HG03175 (cell line): Measurements from ENCODE around the gene CENPVL3.
"Not testable (repeated sequence)": the region's sequence is repeated elsewhere in the genome, so short reads cannot be mapped to it uniquely, and the experiment has no call there.

Experiments used
- ATAC-seq: cut with Tn5 transposase; IDR thresholded peaks from one replicate; pipeline ENCODE4 v1.9.1; 2021; ENCODE audit warnings: mild to moderate bottlenecking, moderate library complexity; ENCODE audit not compliant: unreplicated experiment

CENPVL3 gene

DNA sequence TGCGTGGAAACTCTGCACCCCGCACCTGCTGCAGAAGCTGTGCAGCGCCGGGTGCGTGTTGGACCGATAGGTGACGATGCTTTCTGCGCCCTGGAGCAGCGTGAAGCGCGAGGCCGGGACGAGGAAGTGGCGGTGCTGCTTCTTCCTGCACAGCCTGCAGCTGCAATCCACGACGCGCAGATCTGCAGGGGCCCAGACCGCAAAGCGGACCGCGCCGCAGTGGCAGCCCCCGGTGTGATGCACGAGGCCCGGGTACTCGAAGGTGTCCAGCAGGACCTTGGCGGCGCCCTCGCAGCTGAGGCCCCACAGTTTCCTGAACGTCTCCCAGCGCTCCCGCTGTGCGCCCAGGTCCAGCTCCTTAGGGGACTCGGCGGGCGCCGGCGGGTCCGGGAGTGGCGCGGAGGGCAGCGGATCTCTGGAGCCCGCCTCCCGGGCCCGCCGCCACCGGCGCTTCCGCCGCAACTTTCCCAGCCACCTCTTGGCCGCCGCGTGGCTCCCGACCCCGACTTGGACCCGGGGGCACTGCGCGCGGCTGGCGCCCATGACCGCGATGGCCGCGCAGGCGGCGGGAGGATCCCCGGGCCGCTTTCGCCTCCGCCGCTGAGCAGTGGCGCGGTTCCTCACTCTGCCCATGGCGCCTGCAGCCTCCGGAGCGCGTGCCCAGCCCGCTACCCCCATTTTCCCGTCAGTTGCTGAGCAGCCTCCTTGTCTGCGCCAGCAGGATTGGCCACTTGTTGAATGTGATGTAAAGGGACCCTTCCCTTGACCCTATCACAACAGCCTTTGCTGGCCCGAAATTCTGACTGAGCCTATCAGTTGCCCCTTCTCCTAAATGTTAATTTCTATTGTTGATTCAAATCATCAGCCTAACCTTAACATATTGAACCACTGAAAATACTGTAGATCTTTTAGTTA is at the start of gene CENPVL3:
TSS of gene CENPVL3 (minus strand) at position 672 of the 915 bp plus-strand sequence. CDS start at position 633, 39 bp downstream.
- not testable (repeated sequence) for ATAC-seq

DNA sequence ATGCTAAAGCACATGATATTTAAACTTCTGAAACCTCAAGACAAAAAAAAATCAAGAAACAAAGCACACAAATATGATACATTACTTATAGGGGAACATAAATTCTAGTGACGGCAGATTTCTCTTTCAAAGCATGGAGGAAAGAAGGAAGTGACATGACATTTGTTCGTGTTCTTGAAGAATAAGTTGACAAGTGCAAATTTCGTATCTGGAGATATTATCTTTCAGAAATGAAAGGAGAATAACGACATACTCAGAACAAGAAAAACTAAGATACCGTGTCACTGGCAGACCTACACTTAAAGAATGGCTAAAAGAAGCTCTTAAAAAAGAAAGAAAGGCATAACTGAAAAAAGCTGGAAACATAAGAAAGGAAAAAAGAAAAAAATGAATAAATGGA is 47.3 kb upstream of the CENPVL3 start:
- no peak for ATAC-seq

DNA sequence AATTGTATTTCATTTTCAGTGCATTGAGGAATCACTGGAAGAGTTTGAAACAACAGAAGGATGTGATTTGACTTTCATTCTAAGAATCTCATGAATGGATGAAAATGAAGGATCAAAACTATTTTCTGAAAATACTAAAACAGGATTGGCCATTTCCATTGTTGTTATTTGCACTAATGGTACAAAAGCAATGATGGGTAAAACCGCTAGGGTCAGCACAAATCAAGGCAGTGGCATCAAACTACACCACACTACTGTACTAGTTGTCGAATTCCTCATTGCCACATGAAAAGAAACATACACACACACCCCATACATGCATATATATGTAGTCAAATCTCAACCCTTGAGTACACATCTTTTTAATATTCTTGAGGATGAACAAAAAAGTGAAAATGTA is 24.7 kb upstream of the CENPVL3 start:
- no peak for ATAC-seq

DNA sequence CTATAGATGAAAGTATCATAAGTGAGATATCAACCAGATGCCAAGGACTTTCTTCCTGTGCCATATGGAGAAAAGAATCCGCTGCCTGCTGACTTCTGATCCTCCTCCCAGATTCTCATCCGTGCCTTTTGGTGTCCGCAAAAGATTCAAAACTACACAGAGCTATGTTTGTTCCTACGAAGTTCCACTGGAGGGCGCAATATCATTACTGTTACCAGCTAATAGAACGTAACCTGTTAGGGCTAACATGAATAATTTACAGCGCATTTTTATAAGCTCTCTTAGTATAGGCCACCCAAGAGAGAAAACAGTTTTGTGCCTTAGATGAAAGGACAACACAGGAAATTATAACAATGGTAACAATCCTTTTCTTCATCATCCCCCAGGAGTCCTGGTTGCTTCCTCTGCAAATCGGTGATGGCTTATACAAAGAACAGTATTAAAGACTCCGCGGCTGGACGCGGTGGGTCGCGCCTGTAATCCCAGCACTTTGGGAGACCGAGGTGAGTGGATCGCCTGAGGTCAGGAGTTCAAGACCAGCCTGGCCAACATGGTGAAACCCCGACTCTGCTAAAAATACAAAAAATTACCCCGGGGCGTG is 22.8 kb upstream of the CENPVL3 start:
- no peak for ATAC-seq

DNA sequence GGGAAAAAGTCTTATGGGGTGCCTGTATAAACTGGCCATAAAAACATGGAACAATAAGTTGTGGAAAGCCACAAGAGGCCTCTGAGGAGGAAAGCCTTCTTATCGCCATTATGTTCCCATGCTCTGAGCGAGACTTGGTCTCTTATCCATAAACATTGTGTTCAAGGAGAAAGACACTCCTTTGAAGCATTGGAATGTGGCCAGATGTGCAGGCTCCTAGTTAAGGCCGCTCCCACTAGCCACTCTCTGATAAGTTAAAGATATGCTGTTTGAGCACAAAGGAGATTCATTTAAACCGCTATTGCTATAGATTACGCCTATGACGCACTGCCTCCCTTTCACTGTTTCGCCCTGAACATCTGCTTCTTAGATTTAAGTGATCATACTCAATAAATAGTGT is 17.8 kb upstream of the CENPVL3 start:
- ATAC-seq: not testable (repeated sequence)

DNA sequence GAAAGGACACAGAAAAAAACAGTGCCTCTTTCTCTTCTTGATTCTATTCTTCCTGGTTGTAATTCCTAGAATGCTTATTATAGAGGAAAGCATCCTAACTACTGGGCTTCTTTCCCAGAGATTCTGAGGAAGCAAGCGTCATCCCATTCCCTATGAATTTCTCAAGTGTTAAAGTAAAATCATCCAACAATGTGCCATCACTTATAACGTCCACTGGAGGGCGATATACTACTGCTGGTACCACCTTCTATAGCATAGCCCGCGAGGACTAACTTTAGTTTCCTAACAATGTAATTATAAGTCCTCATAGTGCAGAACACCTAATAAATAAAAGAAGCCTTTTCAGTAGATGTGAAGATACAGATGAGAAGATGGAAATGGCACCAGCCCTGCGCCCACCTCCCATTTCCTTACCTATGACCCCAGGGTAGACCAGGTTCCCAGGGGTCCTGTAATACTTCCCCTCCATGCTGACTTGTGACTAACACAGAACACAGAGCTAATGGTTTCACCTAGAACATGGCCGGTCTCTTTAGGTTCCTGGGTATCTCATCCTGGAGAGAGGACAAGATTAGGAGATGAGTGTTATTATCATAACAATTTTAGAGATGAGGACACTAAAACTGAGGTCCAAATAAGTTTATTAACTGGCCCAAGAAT is 4.2 kb downstream of the CENPVL3 start:
- no peak for ATAC-seq

DNA sequence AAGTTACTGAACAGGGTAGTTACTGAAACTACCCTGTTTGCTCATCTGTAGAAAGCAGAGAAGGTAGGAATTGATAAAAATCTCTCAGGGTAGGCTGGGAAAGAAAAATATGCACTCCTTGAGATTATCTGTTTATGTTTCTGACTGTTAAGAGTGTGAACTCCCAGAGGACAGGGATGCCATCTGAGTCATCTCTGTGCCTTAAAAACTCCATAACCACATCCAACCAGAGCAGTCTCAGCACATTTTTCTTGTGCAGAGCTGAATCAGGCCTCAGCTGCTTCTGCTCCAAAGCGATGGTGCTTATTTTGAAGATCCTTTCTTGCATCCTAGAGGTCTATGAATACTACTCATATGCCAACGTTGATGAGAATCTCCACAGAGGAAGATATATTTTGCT is 9.9 kb downstream of the CENPVL3 start:
- ATAC-seq: no peak

DNA sequence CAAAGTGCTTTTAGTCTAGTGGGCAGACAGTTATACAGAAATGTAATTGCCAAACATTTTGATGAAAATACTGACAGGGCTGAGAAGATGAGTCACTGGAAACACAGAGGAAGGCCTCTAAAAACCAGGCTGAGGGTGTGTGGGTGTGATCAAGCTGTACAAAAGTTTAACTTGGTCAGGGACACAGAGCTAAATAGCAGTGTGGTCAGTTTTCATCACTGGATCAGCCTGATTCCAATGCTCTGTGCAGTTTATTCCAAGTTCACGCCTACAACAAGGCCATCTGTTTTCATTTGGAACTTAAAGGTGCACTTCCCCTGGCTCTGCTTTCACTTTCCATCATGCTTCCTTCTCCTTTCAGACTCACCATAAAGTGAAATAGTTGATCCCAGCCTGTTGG is 10.6 kb downstream of the CENPVL3 start:
- ATAC-seq: no peak

DNA sequence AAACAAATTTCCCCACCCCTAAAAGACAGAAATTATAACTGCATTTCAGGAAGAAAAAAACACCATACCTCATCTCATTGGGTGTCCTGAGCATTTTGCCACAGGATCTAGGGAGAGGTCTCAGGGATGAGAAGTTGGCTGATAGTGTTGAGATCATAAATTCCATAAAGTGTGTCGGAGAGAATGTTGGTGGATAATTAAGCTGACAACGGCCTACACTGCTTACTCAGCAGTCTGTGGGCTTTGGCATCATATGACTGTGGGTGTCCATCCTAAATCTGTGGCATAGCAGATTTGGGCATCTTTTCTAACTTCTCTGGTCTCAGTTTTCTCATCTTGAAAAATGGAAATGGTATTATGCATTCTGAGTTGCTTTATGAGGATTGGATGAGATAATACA is 12.3 kb downstream of the CENPVL3 start:
- no peak for ATAC-seq

DNA sequence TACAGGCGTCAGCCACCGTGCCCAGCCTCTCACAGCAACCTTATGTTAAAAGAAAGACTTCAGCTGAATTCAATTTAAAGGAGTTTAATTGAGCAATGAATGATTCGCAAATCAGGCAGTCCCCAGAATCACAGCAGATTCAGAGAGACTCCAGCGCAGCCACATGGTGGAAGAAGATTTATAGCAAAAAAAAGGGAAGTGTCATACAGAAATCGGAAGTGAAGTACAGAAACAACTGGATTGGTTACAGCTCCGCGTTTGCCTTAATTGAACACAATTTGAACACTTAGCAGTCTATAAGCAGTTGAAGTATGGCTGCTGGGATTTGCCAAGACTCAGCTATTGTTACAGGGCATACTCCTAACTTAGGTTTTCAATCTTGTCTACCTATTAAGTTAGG is 19.8 kb downstream of the CENPVL3 start:
- ATAC-seq: no peak

DNA sequence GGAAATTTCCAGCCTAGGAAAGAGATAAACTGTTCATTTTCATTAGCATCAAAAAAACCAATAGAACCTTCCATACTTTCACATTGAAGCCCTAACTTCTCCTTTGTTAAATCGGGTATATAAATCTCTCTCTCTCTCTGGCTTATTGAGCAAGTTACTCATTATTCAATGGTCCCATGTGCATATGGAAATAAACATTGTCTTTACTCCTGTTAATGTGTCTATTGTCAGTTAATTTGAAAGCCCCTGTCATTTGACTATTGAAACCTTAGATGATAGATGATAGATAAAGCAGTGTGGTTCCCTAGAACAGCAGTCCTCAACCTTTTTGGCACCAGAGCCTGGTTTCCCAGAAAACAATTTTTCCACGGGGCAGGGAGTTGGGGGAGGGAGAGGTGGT is 46.8 kb downstream of the CENPVL3 start:
- ATAC-seq: no peak

DNA sequence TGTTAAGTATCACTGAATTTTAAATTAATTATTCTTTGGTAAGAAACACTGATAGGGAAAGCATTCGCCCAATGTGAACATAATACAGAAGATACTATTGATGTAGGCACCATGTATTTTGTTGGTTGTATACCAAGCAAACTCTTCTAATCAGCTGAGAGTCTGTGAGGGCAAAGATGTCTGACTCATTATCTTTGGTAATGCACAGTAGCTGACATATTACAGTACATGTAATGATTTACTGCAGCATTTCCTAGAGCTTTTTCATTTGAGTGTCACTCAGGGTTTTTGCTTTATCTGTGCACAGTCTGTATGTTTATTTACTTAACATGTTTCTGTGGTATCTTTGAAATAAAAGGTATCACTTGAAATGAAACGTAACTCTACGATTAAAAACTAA is 49.2 kb downstream of the CENPVL3 start:
- no peak for ATAC-seq

DNA sequence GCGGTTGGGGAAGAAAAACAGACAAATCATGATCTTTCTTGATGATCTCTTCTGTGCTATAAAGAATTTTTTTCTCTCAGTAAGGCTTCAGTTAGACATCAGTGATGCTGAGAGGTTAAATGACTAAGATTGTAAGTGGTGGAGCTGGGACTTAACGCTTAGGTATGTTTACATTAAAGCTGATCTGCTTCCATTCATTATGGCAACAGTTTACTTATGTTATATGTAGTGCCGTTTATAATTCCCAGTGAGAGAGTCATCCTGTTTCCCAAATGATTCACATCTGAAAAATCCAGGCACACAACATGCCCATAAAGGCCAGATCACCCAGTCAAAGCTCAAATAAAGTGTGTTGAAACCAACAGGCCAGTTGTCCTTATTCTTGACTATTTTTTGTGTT is 50.1 kb downstream of the CENPVL3 start:
- no peak for ATAC-seq
